WTC11 (cell line): ENCODE data around the gene LYPD6. TPM values are rescaled to one million over a fixed set of nuclear protein-coding genes. Genes with fewer than 3 reads are reported as not detected.

Experiments
- ATAC-seq: fragments of 200-7000 bp; cut with Tn5 transposase; 2 replicates; pipeline ENCODE4 v1.10.0; 2021; ENCODE audit warnings: mild to moderate bottlenecking, moderate library complexity
- CTCF ChIA-PET: fragments of 300-600 bp; sonication (Branson Sonifier 250); formaldehyde crosslinking; loops from one replicate; lab custom pipeline; 2021; ENCODE audit warnings: antibody characterized with exemption; lab: Charles Lee
- POLR2A ChIA-PET: fragments of 350-600 bp; sonication (Branson Sonifier 250); formaldehyde crosslinking; loops from one replicate; lab custom pipeline; 2021; ENCODE audit warnings: antibody characterized with exemption; lab: Charles Lee
- DNase-seq: peaks from one replicate; pipeline ENCODE4 v3.0.0; 2021; ENCODE audit warnings: low spot score
- H3K27ac Mint-ChIP-seq: 2 replicates; pipeline ENCODE4 v1.8.0; 2021; ENCODE audit warnings: mixed read lengths
- H3K27me3 Mint-ChIP-seq: 2 replicates; pipeline ENCODE4 v1.8.0; 2021; ENCODE audit warnings: low read depth, mild to moderate bottlenecking, moderate library complexity, mixed read lengths
- H3K36me3 Mint-ChIP-seq: 2 replicates; pipeline ENCODE4 v1.8.0; 2021; ENCODE audit warnings: mixed read lengths
- H3K4me1 Mint-ChIP-seq: 2 replicates; pipeline ENCODE4 v1.8.0; 2022; ENCODE audit warnings: mixed read lengths
- H3K4me3 Mint-ChIP-seq: 2 replicates; pipeline ENCODE4 v1.8.0; 2021; ENCODE audit warnings: mild to moderate bottlenecking, moderate library complexity, mixed read lengths
- H3K9me3 Mint-ChIP-seq: 2 replicates; pipeline ENCODE4 v1.8.0; 2021; ENCODE audit warnings: mixed read lengths
- AR ChIP-seq: fragments of 250-450 bp; sonication (Bioruptor Pico); IDR thresholded peaks from 2 replicates; pipeline ENCODE4 v1.9.0; 2021; ENCODE audit warnings: mild to moderate bottlenecking
- ATF1 ChIP-seq: sonication (generic); formaldehyde crosslinking; IDR thresholded peaks from 2 replicates; pipeline ENCODE4 v1.8.1; 2023; ENCODE audit warnings: mild to moderate bottlenecking, moderate library complexity, missing genetic modification reagents
- ATF2 ChIP-seq: sonication (generic); formaldehyde crosslinking; IDR thresholded peaks from 2 replicates; pipeline ENCODE4 v1.8.1; 2022; ENCODE audit warnings: low read depth, missing genetic modification reagents, borderline replicate concordance
- CDX4 ChIP-seq: fragments of 250-450 bp; sonication (Bioruptor Pico); IDR thresholded peaks from 2 replicates; pipeline ENCODE4 v1.9.0; 2021; ENCODE audit warnings: moderate library complexity, mild to moderate bottlenecking, inconsistent platforms, borderline replicate concordance
- FOXJ3 ChIP-seq: sonication (generic); formaldehyde crosslinking; IDR thresholded peaks from 2 replicates; pipeline ENCODE4 v1.9.0; 2021; ENCODE audit warnings: missing genetic modification reagents, mild to moderate bottlenecking, borderline replicate concordance
- GRHL2 ChIP-seq: fragments of 250-450 bp; sonication (Bioruptor Pico); IDR thresholded peaks from 2 replicates; pipeline ENCODE4 v1.8.0; 2022; ENCODE audit warnings: mild to moderate bottlenecking, moderate library complexity; ENCODE audit not compliant: insufficient replicate concordance, severe bottlenecking
- GTF2I ChIP-seq: fragments of 250-450 bp; sonication (Bioruptor Pico); conservative IDR thresholded peaks from 2 replicates; pipeline ENCODE4 v1.4.0; 2021; ENCODE audit warnings: mild to moderate bottlenecking
- HMGXB4 ChIP-seq: sonication (generic); formaldehyde crosslinking; IDR thresholded peaks from 2 replicates; pipeline ENCODE4 v1.8.1; 2023; ENCODE audit warnings: mild to moderate bottlenecking, moderate library complexity, missing genetic modification reagents
- MXD4 ChIP-seq: fragments of 250-450 bp; sonication (Bioruptor Pico); IDR thresholded peaks from 2 replicates; pipeline ENCODE4 v1.8.0; 2021; ENCODE audit warnings: mild to moderate bottlenecking, moderate library complexity, borderline replicate concordance
- NFE2L1 ChIP-seq: sonication (generic); formaldehyde crosslinking; IDR thresholded peaks from 2 replicates; pipeline ENCODE4 v1.8.1; 2023; ENCODE audit warnings: missing genetic modification reagents
- NFYB ChIP-seq: sonication (generic); formaldehyde crosslinking; conservative IDR thresholded peaks from 2 replicates; pipeline ENCODE4 v1.8.0; 2022; ENCODE audit warnings: low read depth, missing genetic modification reagents
- OVOL2 ChIP-seq: fragments of 250-450 bp; sonication (Bioruptor Pico); IDR thresholded peaks from 2 replicates; pipeline ENCODE4 v1.9.0; 2021; ENCODE audit warnings: mild to moderate bottlenecking, borderline replicate concordance
- PRDM15 ChIP-seq: sonication (generic); formaldehyde crosslinking; IDR thresholded peaks from 2 replicates; pipeline ENCODE4 v1.8.0; 2022; ENCODE audit warnings: missing genetic modification reagents
- PREB ChIP-seq: sonication (generic); formaldehyde crosslinking; IDR thresholded peaks from 2 replicates; pipeline ENCODE4 v1.8.1; 2022; ENCODE audit warnings: mild to moderate bottlenecking, missing genetic modification reagents, moderate library complexity, borderline replicate concordance
- PRRX2 ChIP-seq: fragments of 250-450 bp; sonication (Bioruptor Pico); IDR thresholded peaks from 2 replicates; pipeline ENCODE4 v1.8.0; 2021; ENCODE audit warnings: mild to moderate bottlenecking
- USF1 ChIP-seq: sonication (generic); formaldehyde crosslinking; IDR thresholded peaks from 2 replicates; pipeline ENCODE4 v1.8.0; 2022; ENCODE audit warnings: mild to moderate bottlenecking, missing genetic modification reagents
- ZNF425 ChIP-seq: fragments of 250-450 bp; sonication (Bioruptor Pico); conservative IDR thresholded peaks from 2 replicates; pipeline ENCODE4 v1.9.0; 2021; ENCODE audit warnings: mild to moderate bottlenecking
- total RNA-seq: library from RNA; stranded (reverse); gene quantifications from 3 replicates; pipeline ENCODE4 v1.2.3, GENCODE V29; 2021

LYPD6 gene
- total RNA-seq, 1 experiment from 2014 or later: 4.8 TPM

- Mint-ChIP-seq H3K4me3 (no peak overlapping the region), H3K9me3 (no peaks in the 10 kb centered on the region), H3K27ac (no peak overlapping the region), H3K27me3 (no peaks in the 10 kb centered on the region), H3K4me1 (no peaks in the 10 kb centered on the region), H3K36me3 (0 out of 2 replicates have a peak, but pooled peaks cover 2% of the 10 kb centered on the region)
- no peak for ATAC-seq
- POLR2A ChIA-PET: interaction anchor here (0.6 kb wide), 1 partner anchor 410 kb away, joined by 3 read pairs; no protein-coding TSS in a partner anchor
- TF ChIP-seq OVOL2 (CRISPR knock-in tag) (no peak), PREB (no peak), HMGXB4 (CRISPR knock-in tag) (no peak), ATF1 (CRISPR knock-in tag) (no peak), GTF2I (CRISPR knock-in tag) (no peak), AR (CRISPR knock-in tag) (no peak), USF1 (CRISPR knock-in tag) (no peak), FOXJ3 (no peak), GRHL2 (no peak), PRDM15 (CRISPR knock-in tag) (no peak)
- CTCF ChIA-PET: interaction anchor here (1.3 kb wide), 1 partner anchor 12 kb away, joined by 5 read pairs; no protein-coding TSS in a partner anchor
- no peak for DNase-seq
Observed at GRCh38 chr2:149468636-149469035, 138.2 kb downstream of the LYPD6 start.

- Mint-ChIP-seq H3K27me3 (no peaks in the 10 kb centered on the region), H3K4me3 (no peak overlapping the region), H3K36me3 (0 out of 2 replicates have a peak, but pooled peaks cover 2% of the 10 kb centered on the region), H3K9me3 (peaks cover 3% of the 10 kb centered on the region; the same call in 1 of the 2 replicates), H3K27ac (no peak overlapping the region), H3K4me1 (no peaks in the 10 kb centered on the region)
- DNase-seq (no peak), ATAC-seq (no peak)
- ChIA-PET POLR2A (no interaction called here), CTCF (no interaction called here)
- no peak for TF ChIP-seq PREB
- TF ChIP-seq CDX4 (CRISPR knock-in tag): no peak
- no peak for TF ChIP-seq NFE2L1 (CRISPR knock-in tag)
- TF ChIP-seq MXD4 (CRISPR knock-in tag): no peak
- no peak for TF ChIP-seq ATF2
- no peak for TF ChIP-seq PRRX2 (CRISPR knock-in tag)
- TF ChIP-seq ZNF425 (CRISPR knock-in tag): no peak
- no peak for TF ChIP-seq NFYB
- no peak for TF ChIP-seq USF1 (CRISPR knock-in tag)
Observed at GRCh38 chr2:149470046-149470445, 139.7 kb downstream of the LYPD6 start.
